Urinary bladder (tissue), 4 donors: Measurements from ENCODE around the gene INO80B. TPM values are rescaled to one million over a fixed set of nuclear protein-coding genes. Genes with fewer than 3 reads are reported as not detected.
"Not testable (repeated sequence)": the region's sequence is repeated elsewhere in the genome, so short reads cannot be mapped to it uniquely, and the experiment has no call there.

Experiments
- DNase-seq: peaks from one replicate; pipeline ENCODE4 v3.0.0-alpha.2; 2015; ENCODE audit errors: extremely low spot score
- H3K27ac ChIP-seq: one replicate; pipeline ENCODE4 v1.5.1; 2013; ENCODE audit warnings: low read depth, mild to moderate bottlenecking, moderate library complexity
- H3K36me3 ChIP-seq: one replicate; pipeline ENCODE4 v1.6.1; 2013; ENCODE audit warnings: mild to moderate bottlenecking, moderate library complexity; ENCODE audit not compliant: insufficient read depth
- H3K4me1 ChIP-seq: one replicate; pipeline ENCODE4 v1.6.1; 2013; ENCODE audit warnings: mild to moderate bottlenecking, moderate library complexity; ENCODE audit not compliant: insufficient read depth
- H3K4me3 ChIP-seq: one replicate; pipeline ENCODE4 v1.5.1; 2013; ENCODE audit warnings: low read depth, low read length
- WGBS: extraction: QIAGEN DNeasy Blood & Tissue Kit; methylation state at CpG from one replicate; pipeline ENCODE4 v1.1.7; 2013; 5-methylcytosine and 5-hydroxymethylcytosine counted together
- polyA plus RNA-seq: library from polyadenylated mRNA; stranded (reverse); fragments of 200-250 nt; gene quantifications from one replicate; pipeline ENCODE4 v1.2.3, GENCODE V29; 2013
- total RNA-seq: library from RNA; depleted of rRNA; stranded (reverse); fragments of >200 nt; gene quantifications from one replicate; pipeline ENCODE4 v1.2.3, GENCODE V29; 2014
- donor health status: healthy with polysubstance abuse.
- donor health status: healthy.

Gene INO80B
- total and polyA plus RNA-seq, 2 donors: 13.5 to 35.2 TPM

- not testable (repeated sequence) for H3K27ac ChIP-seq, H3K4me3 ChIP-seq, H3K4me1 ChIP-seq, DNase-seq, H3K36me3 ChIP-seq
- whole genome bisulfite sequencing: 78% methylated on average over 19 of the region's 19 CpGs
These were observed 34.3 kb upstream of the INO80B start for GRCh38 chr2:74420443-74421103.

GRCh38 chr2:74421221-74421870 lies 33.5 kb upstream of the INO80B start, which contains the start of the genes C2orf81 and WDR54:
TSS of gene C2orf81 (minus strand) at chr2:74421619. CDS start at chr2:74421560, 59 bp downstream.
TSS of gene WDR54 (plus strand) at chr2:74421730. CDS start at chr2:74422154, 424 bp downstream.
- H3K4me3 ChIP-seq: peak within 1 kb of the TSS; percentile 52
- peak; percentile 66 for DNase-seq
- H3K27ac ChIP-seq: peak within 1 kb of the TSS; percentile 62
- H3K36me3 ChIP-seq: no peaks in the 10 kb centered on the region
- H3K4me1 ChIP-seq: no peaks in the 10 kb centered on the region
- under 1% methylated on average over 57 of the region's 57 CpGs for WGBS

DNA sequence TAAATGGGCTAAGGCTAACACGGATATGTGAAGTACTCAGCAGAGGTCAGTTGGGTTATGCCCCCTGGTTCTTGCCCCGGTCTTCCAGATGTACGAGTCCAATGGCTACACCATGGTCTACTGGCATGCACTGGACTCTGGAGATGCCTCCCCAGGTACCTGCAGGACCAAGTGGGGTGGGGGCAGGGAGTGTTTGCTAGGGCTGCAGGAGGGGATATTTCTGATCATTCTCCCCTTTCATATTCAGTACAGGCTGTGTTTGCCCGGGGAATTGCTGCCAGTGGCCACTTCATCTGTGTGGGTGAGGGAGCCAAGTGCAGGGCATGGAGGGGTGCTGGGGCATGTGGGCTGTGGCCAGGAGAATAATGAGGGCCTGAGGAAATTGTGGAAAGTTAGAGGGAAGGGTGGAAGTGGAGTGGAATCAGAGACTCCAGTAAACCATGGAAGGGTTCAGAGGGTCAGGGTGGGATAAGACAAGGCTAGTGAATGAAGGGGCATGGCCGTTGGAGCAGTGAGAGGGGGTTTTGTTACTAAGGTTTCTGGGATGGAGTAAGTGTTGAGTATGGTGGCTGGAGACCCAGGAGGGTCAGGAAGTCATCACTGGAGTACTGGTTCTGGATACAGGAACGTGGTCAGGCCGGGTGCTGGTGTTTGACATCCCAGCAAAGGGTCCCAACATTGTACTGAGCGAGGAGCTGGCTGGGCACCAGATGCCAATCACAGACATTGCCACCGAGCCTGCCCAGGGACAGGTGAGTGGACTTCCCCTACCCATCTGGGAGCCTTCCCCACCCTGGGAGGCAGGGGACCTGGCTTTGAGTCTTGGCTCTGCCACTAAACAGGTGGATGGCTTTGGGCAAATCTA lies 31.4 kb upstream of the INO80B start:
- no peak overlapping the region for H3K27ac ChIP-seq

GRCh38 chr2:74424139-74424992 lies 30.5 kb upstream of the INO80B start:
- no peak for DNase-seq
- no peak overlapping the region for H3K4me3 ChIP-seq
- no peaks in the 10 kb centered on the region for H3K36me3 ChIP-seq
- no peak overlapping the region for H3K27ac ChIP-seq
- WGBS: 75% methylated on average over 5 of the region's 5 CpGs
- H3K4me1 ChIP-seq: no peaks in the 10 kb centered on the region

More for the DNA sequence above, 31.4 kb upstream of the INO80B start:
- H3K36me3 ChIP-seq: no peaks in the 10 kb centered on the region
- WGBS: 79% methylated on average over 9 of the region's 9 CpGs
- H3K4me1 ChIP-seq: no peaks in the 10 kb centered on the region
- no peak for DNase-seq
- no peak overlapping the region for H3K4me3 ChIP-seq

DNA sequence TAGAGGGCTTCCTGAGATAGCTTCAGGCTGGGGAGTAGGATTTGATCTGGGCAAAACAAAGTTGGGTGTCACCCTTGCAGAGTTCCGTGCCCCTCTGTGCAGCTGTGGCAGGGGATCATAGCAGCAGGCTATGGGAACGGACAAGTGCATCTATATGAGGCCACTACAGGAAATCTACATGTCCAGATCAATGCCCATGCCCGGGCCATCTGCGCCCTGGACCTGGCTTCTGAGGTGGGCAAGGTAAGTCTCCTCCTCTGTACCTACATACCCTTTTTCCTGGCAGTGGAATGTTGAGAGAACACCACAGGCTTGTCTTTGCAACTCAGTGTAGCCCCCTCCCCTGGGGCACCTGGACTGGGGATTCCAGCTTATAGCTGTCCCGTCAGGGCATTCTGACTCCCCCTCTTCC lies 29.9 kb upstream of the INO80B start:
- WGBS: 82% methylated on average over 5 of the region's 5 CpGs
- DNase-seq: no peak
- no peak overlapping the region for H3K27ac ChIP-seq
- no peaks in the 10 kb centered on the region for H3K36me3 ChIP-seq
- no peaks in the 10 kb centered on the region for H3K4me1 ChIP-seq
- no peak overlapping the region for H3K4me3 ChIP-seq

DNA sequence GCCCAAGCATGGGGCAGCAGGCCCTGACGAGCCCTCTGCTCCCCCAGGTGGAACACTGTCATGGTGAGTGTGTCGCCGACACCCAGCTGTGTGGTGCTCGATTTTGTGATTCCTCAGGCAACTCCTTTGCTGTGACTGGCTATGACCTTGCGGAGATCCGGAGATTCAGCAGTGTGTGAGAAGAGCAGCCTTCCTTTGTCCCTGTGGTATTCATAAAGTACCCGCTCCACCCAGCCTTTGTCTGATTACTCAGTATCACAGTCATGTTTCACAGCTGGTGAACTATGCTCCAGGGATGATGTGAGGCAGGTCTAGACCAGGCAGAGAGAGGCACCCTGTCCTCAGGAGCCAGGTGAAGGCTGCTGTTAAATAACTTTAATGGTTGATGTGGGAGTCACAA lies 29.4 kb upstream of the INO80B start:
- no peak overlapping the region for H3K4me3 ChIP-seq
- H3K4me1 ChIP-seq: no peaks in the 10 kb centered on the region
- no peak for DNase-seq
- H3K36me3 ChIP-seq: no peaks in the 10 kb centered on the region
- WGBS: 81% methylated on average over 7 of the region's 7 CpGs
- H3K27ac ChIP-seq: no peak overlapping the region

GRCh38 chr2:74426181-74426758 lies 28.6 kb upstream of the INO80B start:
- no peak for DNase-seq
- WGBS: 83% methylated on average over 14 of the region's 14 CpGs
- Histone ChIP-seq H3K4me3 (no peak overlapping the region), H3K4me1 (no peaks in the 10 kb centered on the region), H3K27ac (no peak overlapping the region), H3K36me3 (no peaks in the 10 kb centered on the region)

DNA sequence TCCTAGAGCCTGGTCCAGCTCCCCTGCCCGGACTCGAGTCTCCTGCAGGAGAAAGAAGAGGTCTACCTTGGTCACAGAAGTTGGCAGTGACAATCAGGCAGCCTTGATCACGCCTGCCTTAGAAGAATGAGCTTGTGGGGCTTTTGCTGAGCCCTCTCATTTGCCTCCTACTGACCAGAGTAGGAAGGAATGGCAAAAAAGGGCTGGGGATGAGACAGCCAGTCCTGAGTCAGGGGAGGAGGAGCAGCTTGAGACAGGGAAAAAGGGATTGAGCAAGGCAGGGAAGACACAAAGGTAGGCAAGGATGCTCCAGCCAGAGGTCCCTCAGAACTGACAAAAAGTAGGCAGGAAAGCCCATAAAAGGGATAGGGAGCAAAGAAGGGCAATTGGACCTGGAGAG lies 27.3 kb upstream of the INO80B start:
- 85% methylated on average over 3 of the region's 3 CpGs for WGBS
- no peak for DNase-seq
- H3K4me1 ChIP-seq: no peaks in the 10 kb centered on the region
- no peak overlapping the region for H3K4me3 ChIP-seq
- no peak overlapping the region for H3K27ac ChIP-seq
- no peaks in the 10 kb centered on the region for H3K36me3 ChIP-seq

- WGBS: 76% methylated on average over 5 of the region's 5 CpGs
- no peak for DNase-seq
- no peaks in the 10 kb centered on the region for H3K4me1 ChIP-seq
- H3K4me3 ChIP-seq: no peak overlapping the region
- no peaks in the 10 kb centered on the region for H3K36me3 ChIP-seq
- H3K27ac ChIP-seq: no peak overlapping the region
These were observed 26.2 kb upstream of the INO80B start for GRCh38 chr2:74428675-74429074.

DNA sequence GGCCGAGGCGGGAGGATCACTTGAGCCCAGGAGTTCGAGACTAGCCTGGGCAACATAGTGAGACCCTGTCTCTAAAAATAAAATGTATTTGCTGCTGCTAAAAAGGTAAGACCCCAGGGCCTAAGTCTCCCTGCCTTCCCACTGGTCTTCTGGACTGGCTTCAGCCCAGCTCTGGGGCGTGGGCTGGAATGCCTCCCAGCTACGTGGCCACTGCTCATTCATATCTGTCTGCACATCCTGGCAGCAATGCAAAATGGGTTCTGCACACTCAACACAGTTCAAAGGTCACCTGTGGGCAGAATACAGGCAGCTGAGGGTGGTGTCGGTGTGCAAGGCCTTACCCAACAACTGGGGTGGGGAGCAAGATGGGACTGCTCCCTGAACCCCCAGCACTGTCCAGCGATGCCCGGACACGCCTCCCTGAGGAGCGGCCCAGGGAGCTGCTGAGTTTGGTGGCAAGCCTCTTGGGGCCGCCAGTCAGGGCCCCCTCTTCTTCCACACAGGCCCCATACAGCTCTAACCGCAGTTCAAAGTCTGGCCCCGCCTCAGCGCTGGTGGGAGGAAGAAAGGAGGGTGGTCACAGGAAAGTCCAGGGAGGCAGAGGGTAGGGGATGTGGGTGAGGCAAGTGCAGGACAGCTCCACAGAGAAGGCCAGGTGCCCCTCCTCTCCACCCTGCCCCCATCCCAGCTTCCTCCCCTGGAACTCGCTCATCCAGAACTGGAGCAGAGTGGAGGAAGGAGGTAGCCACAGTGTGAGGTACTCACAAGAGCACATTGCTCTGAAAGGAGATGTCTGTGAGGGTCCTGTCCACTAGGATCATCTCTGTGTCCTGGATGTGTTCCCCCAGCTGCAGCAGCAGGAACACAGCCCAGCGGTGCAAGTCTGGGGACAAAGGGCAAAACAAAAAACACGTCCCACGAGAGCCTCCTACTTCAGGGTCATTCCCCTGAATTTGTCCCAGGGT lies 25.1 kb upstream of the INO80B start:
- no peak for DNase-seq
- H3K36me3 ChIP-seq: no peaks in the 10 kb centered on the region
- H3K27ac ChIP-seq: no peak overlapping the region
- 89% methylated on average over 18 of the region's 18 CpGs for WGBS
- H3K4me3 ChIP-seq: no peak overlapping the region
- H3K4me1 ChIP-seq: no peaks in the 10 kb centered on the region

- no peak for DNase-seq
- no peak overlapping the region for H3K27ac ChIP-seq
- H3K4me1 ChIP-seq: no peaks in the 10 kb centered on the region
- no peaks in the 10 kb centered on the region for H3K36me3 ChIP-seq
- no peak overlapping the region for H3K4me3 ChIP-seq
- 83% methylated on average over 11 of the region's 11 CpGs for WGBS
These were observed 24.4 kb upstream of the INO80B start for GRCh38 chr2:74430502-74430901.
